Measurements from ENCODE around the gene DCXR. TPM values are rescaled to one million over a fixed set of nuclear protein-coding genes. Genes with fewer than 3 reads are reported as not detected.

DCXR gene
- total RNA-seq, 1 donor from 2014 or later, result 143 TPM

GRCh38 chr17:82013341-82013740, 24.2 kb downstream of the DCXR start:
- Histone ChIP-seq H3K9me3 (no peaks in the 10 kb centered on the region), H3K27me3 (no peaks in the 10 kb centered on the region), H3K27ac (peak overlapping the region; percentile 78), H3K4me1 (peaks cover 3% of the 10 kb centered on the region), H3K36me3 (no peaks in the 10 kb centered on the region), H3K4me3 (peak overlapping the region; percentile 16)
- no peak for TF ChIP-seq CTCF (IDR thresholded peaks at IDR 0.05)
- intact Hi-C loops (cut with DNase I), result no loop called here
- DNase-seq (no peak), ATAC-seq (peak; percentile 1)

- Histone ChIP-seq H3K27me3 (no peaks in the 10 kb centered on the region), H3K9me3 (no peaks in the 10 kb centered on the region), H3K36me3 (no peaks in the 10 kb centered on the region), H3K27ac (peak overlapping the region; percentile 78), H3K4me1 (peaks cover 3% of the 10 kb centered on the region), H3K4me3 (peak overlapping the region; percentile 16)
- no peak for TF ChIP-seq CTCF (IDR thresholded peaks at IDR 0.05)
- intact Hi-C loops (cut with DNase I), result no loop called here
- ATAC-seq (peak; percentile 63), DNase-seq (peak; percentile 87)
Observed at GRCh38 chr17:82012640-82013295, 24.7 kb downstream of the DCXR start.

DNA sequence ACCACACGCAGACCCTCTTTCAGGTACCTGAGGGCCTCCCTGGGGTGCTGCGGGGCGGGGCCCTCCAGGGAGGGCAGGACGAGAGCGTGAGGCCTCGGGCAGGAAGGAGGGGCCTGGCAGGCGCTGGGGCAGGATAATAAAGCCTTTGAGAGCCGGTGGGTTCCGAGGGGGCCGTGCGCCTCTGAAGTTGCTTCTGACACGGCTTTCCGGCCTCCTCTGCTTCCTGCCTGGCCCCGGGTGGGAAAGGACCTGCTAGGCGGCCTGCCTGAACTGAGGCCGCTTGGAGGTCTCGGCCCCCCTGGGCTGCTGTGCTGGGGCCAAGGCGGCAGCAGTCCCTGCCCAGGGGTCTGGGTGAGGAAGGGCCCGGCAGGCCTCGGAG, 25.2 kb downstream of the DCXR start:
- DNase-seq (no peak), ATAC-seq (no peak)
- Histone ChIP-seq H3K36me3 (no peaks in the 10 kb centered on the region), H3K9me3 (no peaks in the 10 kb centered on the region), H3K27ac (peak overlapping the region; percentile 78), H3K4me1 (peaks cover 3% of the 10 kb centered on the region), H3K27me3 (no peaks in the 10 kb centered on the region), H3K4me3 (no peak overlapping the region)
- intact Hi-C loops (cut with DNase I), result no loop called here
- no peak for TF ChIP-seq CTCF (IDR thresholded peaks at IDR 0.05)

- no peaks in the 10 kb centered on the region for H3K9me3 ChIP-seq
- no peaks in the 10 kb centered on the region for H3K27me3 ChIP-seq
- no peaks in the 10 kb centered on the region for H3K36me3 ChIP-seq
- no peak for TF ChIP-seq CTCF (IDR thresholded peaks at IDR 0.05)
- ATAC-seq (no peak), DNase-seq (no peak)
- H3K27ac ChIP-seq, result no peak overlapping the region
- intact Hi-C loops (cut with DNase I), result no loop called here
- no peak overlapping the region for H3K4me3 ChIP-seq
- peaks cover 3% of the 10 kb centered on the region for H3K4me1 ChIP-seq
Observed at GRCh38 chr17:82011617-82012187, 25.8 kb downstream of the DCXR start.

DNA sequence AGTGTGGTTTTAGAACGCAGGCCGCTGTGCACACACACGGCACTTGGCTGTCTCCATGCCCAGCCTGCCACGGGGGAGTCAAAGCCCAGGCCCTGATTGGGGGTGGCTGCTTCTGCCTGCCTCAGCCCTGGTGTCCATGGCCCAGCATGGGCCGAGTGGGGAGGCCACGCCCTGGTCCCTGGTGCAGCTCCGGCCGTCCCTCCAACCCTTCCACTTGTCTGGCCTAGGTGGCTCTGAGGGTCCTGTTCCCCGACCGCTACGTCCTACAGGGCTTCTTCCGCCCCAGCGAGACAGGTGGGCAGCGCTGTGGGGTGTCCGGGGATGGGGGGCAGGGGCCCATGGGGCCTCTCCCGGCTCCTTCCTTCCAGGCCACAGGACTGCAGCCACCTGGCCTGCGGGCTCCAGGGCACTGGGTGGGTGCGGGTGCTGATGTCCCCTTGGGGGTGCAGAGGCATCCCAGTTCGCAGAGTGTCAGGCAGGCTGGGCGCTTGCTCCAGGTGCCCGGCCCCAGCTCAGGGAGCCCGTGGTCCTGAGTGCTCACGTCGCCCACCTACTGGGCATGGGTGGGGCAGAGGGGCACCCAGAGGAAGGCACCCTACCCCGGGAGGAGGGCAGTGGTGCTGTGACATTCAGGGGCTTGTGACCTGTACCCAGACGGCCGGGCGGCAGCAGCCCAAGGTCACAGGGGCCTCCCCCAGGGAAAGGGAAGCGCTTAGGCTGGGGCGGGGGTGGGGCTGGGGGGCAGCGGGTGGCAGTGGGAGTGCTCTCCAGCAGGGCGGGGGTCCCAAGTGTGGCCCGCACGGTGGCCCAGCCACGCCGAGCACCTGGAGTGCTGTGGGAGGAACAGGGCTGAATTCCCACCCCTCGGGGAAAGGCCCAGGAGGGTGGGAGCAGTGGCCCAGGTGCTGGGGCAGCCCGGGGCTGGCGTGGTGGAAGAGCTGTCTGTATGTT, 26.6 kb downstream of the DCXR start:
- DNase-seq (no peak), ATAC-seq (no peak)
- no peak overlapping the region for H3K27ac ChIP-seq
- H3K36me3 ChIP-seq, result no peaks in the 10 kb centered on the region
- no peaks in the 10 kb centered on the region for H3K9me3 ChIP-seq
- H3K4me1 ChIP-seq, result peaks cover 3% of the 10 kb centered on the region
- no peaks in the 10 kb centered on the region for H3K27me3 ChIP-seq
- intact Hi-C loops (cut with DNase I), result no loop called here
- TF ChIP-seq CTCF (IDR thresholded peaks at IDR 0.05), result no peak
- H3K4me3 ChIP-seq, result no peak overlapping the region
